HG03378 (cell line): ENCODE results near the gene CAMK1D.
"Not testable (repeated sequence)": the region's sequence is repeated elsewhere in the genome, so short reads cannot be mapped to it uniquely, and the experiment has no call there.

Experiments
- ATAC-seq: cut with Tn5 transposase; IDR thresholded peaks from one replicate; pipeline ENCODE4 v1.9.1; 2021; ENCODE audit warnings: mild to moderate bottlenecking, moderate library complexity; ENCODE audit not compliant: unreplicated experiment

Gene CAMK1D

GRCh38 chr10:12348870-12349628 is at the start of gene CAMK1D:
TSS of gene CAMK1D (plus strand) at chr10:12349547.
- ATAC-seq, result peak; percentile 30

DNA sequence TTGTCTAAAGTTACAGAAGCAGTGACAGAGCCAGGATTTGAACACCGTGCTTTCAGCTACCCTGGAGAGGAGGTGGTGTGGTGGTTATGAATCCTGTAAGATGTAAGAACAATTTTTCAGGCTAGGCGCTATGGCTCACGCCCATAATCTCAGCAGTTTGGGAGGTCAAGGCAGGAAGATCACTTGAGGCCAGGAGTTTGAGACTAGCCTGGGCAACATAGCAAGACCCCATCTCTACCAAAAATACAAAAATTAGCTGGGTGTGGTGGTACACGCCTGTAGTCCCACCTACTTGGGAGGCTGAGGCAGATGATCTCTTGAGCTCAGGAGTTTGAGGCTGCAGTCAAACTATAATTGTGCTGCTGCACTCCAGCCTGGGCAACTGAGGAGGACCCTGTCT is 48.3 kb upstream of the CAMK1D start:
- ATAC-seq, result not testable (repeated sequence)

DNA sequence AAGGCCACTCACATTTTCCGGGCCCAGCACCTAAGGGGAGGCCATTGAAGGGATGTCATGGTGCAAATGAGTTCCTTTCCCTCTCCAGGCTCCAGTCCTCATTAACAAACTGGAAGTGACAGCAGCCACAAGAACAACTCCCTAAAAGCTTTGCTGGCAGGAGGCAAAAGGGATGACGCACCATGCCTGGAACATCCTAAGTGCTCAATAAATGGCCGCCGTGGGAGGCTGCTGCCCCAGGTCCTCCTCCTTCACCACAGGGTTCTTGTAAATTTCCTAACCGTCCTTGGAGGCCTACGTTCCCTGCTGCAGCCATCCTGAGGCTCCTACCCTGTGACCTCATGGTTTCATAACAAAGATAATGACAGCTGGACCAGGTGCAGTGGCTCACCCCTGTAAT is 41.3 kb upstream of the CAMK1D start:
- ATAC-seq, result no peak

- no peak for ATAC-seq
Observed at GRCh38 chr10:12308736-12309375, 40.5 kb upstream of the CAMK1D start.

DNA sequence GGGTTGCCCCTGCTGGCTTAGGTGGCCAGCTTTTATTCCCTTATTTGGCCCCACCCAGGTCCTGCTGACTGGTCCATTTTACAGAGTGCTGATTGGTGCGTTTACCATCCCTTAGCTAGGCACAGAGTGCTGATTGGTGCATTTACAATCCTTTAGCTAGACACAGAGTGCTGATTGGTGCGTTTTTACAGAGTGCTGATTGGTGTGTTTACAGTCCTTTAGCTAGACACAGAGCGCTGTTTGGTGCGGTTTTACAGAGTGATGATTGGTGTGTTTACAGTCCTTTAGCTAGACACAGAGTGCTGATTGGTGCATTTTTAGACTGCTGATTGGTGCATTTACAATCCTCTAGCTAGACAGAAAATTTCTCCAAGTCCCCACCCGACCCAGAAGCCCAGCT is 39.6 kb upstream of the CAMK1D start:
- not testable (repeated sequence) for ATAC-seq

DNA sequence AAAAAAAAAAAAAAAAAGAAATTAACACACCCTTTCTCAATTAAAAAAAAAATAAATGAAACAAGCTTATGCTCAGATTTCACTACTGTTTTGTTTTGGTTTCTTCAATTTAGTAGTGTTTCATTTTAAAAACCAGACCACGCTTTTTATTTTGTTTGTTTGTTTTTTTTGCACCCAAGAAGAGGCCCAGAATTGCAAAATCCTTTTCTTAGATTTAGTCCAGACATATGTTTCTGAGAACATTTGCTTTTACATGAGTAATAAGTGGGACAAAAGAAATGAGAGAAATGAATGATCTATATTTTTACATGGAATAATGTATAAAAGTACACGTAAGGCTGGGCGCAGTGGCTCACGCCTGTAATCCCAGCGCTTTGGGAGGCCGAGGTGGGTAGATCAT is 34.5 kb upstream of the CAMK1D start:
- no peak for ATAC-seq

DNA sequence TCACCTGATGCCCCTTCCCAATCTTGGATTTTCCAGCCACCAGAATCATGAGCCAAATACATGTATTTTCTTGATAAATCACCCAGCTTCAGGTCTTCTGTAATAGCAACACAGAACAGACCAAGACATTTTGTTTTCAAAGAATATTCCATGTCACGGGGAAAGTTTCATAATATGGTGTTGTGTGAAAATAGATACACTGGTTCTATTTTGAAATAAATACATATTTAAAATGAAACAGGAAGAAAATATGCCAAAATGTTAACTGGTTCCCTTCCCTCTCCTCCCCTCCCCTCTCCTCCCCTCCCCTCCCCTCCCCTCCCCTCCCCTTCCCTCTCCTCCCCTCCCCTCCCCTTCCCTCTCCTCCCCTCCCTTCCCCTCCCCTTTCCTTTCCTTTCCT is 30.3 kb upstream of the CAMK1D start:
- no peak for ATAC-seq

DNA sequence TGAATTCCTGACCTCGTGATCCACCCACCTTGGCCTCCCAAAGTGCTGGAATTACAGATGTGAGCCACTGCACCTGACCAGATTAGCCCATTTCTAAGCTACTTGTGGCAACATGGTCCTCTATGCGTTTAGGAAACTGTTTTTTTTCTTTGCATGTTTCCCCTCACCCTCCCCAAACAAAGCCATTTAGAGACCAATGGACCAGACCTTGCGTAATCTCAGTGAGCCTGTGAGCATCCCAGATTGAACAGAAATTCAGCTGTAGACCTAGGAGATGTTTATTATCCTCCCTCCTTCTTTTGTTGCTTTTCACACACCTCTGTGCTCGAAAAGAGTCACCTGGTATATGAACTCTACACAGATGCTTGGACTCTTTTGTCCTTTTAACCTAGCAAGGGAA is 28.5 kb upstream of the CAMK1D start:
- no peak for ATAC-seq

- ATAC-seq, result no peak
Observed at GRCh38 chr10:12321641-12322040, 27.7 kb upstream of the CAMK1D start.

DNA sequence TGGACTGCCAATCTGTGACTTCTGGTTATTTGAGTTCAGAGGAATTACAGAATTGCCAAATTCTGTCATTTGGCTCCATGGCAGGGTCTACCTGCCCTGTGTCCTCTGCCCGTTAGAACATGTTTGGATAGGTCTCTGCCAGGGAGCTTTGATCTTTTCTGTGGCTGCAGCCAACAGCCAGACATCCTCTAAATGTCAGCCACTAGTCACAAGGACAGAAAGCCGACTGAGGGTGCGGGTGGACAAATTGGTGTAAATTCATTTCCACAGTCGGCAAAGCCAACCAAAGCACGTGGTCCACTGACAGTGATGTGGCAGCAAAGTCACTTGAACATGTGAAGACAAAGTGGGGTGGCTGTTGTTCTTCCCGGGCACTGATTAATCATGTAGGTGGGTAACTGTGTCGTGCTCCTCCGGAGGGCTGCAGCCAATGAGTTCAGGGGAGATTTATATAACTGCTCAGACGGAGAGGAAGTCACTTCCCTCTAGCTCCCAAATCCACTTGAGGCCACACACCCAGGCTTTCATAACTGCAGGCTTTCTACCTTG is 26.7 kb upstream of the CAMK1D start:
- no peak for ATAC-seq

GRCh38 chr10:12324530-12324929 is 24.8 kb upstream of the CAMK1D start:
- no peak for ATAC-seq

- no peak for ATAC-seq
Observed at GRCh38 chr10:12327074-12327473, 22.3 kb upstream of the CAMK1D start.

- no peak for ATAC-seq
Observed at GRCh38 chr10:12327476-12327875, 21.9 kb upstream of the CAMK1D start.

- ATAC-seq, result not testable (repeated sequence)
Observed at GRCh38 chr10:12328312-12328711, 21.0 kb upstream of the CAMK1D start.

DNA sequence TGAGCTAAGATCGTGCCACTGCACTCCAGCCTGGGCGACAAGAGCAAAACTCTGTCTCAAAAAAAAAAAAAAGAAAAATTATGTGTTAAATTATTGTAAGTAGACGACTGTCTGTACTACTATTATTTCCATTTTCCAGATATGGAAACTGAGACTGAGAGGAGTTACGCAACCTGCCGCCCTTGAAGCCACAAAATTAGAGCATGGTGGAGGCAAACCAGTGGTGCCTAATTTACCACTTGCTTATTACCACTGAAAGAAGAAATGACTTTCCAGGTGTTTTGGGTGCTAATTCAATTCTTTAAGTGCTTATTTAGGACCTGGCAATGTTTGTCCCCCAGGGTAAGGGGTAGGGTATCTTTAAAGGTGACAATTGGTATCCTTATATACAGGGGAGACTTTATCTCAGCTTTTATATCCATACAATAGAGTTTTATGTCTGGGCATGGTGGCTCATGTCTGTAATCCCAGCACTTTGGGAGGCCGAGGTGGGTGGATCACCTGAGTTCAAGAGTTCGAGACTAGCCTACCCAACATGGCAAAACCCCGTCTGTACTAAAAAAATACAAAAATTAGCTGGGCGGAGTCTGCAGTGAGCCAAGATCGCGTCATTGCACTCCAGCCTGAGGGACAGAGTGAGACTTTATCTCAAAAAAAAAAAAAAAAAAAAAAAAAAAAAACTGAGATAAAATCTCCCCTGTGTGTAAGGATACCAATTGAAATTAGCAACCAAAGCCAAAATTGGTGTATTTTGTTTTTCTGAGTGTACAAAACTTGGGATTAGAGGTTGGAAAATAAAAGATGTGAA is 16.6 kb upstream of the CAMK1D start:
- ATAC-seq, result no peak

- peak; percentile 65 for ATAC-seq
Observed at GRCh38 chr10:12333380-12334185, 15.8 kb upstream of the CAMK1D start.

DNA sequence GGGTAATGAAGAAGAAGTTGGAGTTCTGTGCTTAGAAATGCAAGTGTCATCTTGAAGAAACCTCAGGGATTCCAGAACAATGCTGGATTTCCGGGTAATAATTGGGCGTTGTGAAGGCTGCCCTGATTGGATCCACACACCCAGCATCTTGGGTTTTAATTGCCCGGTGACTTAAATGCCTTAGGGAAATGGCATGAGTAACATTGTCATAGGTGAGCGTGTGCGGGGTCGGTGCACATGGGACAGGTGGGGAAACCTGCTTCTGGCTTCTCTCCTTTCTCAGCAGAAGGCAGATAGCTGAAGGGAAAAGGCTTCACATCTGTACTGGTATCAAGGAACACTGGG is 15.2 kb upstream of the CAMK1D start:
- no peak for ATAC-seq

GRCh38 chr10:12335169-12335568 is 14.2 kb upstream of the CAMK1D start:
- ATAC-seq, result not testable (repeated sequence)

DNA sequence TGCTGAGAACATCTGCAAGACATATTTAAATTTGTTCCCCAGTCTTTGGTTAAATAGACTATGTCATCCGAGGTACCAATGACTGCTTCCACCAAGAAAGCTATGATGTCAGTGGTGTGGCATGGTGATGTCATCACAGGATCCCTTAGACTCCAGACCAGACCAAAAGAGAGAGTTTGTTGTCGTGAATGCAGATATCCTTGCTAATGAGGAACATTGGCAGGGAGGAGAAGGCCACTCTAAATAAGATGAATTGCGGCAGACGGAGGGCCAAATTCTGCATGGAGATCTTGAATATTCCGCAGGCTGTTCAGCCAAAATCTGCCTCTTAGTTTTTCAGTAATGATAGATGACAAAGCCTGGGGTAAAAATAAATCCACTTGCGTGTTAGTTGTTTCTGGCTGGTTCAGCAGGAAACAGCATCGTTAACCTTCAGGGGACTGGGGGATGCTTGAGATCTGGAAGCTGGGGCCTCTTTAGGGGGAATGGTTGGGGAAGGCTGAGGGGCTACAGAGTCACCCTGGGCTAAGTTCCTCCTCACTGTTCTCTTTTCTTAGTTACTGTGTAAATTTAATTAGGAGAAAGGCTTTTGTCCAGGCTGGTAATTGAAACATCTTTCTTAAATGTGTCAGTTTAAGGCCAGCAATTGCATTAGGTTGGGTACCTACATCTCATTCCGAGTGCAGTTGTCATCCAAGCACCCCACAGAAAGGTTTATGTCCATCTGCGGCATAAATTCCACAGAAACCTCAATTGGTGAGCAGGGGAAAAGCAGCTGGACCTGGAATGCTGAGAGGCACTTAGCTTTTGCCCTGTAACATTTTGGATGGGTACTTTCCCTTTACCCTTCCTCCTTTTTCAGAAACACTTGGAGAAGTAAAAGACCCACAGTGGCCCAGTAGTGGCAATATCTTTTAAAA is 11.6 kb upstream of the CAMK1D start:
- no peak for ATAC-seq

DNA sequence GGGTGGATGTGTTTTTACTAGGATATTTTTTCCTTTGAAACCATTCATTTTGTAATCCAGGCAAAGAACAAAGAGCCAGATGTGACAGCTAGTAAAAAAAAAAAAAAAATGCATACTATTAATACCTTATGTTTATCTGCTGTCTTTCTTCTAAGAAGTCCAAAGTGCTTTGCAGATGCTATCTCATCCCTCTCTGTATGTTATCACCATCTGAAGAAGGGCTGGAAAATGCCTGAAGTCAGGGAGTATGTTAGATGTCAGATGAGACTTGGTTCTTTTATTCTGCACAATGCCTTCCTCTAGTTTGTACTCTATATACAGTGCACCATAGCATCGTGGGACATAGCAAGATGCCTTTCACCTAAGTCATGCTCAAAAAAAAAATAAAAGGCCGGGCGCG is 10.4 kb upstream of the CAMK1D start:
- ATAC-seq, result no peak
